SK-N-SH (cell line): ENCODE data around the gene CRYZL1. TPM values are rescaled to one million over a fixed set of nuclear protein-coding genes. Genes with fewer than 3 reads are reported as not detected.

ENCODE experiments used
- CTCF ChIA-PET: fragments of 300-600, 350-600 bp; formaldehyde crosslinking; extraction: SDS; loops from one replicate; lab custom pipeline; 2021; lab: Yijun Ruan, JAX
- POLR2A ChIA-PET: fragments of 350-600 bp; sonication (Branson Sonifier 250); formaldehyde crosslinking; extraction: SDS; loops from one replicate; lab custom pipeline; 2020; ENCODE audit warnings: antibody characterized with exemption, inconsistent platforms; lab: Yijun Ruan, JAX
- DNase-seq: peaks from one replicate; pipeline ENCODE4 v3.0.0; 2012
- H2AFZ ChIP-seq: fragments of 200-600 bp; sonication (generic); 2 replicates; pipeline ENCODE4 v1.8.1; 2016; ENCODE audit warnings: antibody characterized with exemption, mild to moderate bottlenecking, low read depth
- H3F3A ChIP-seq: fragments of 200-600 bp; sonication (generic); replicated peaks from 2 replicates; pipeline ENCODE3; 2016; ENCODE audit warnings: antibody characterized with exemption, mild to moderate bottlenecking; ENCODE audit not compliant: insufficient read depth
- H3K27ac ChIP-seq, 2 experiments: fragments of 200-500 bp in 1 of 2; fragments of 200-600 bp in 1 of 2; sonication (Bioruptor generic) in 1 of 2; sonication (generic), shearing (Covaris generic) in 1 of 2; 2 replicates each; pipeline versions ENCODE4 v1.5.1 to v1.6.1; 2014 to 2016; ENCODE audit warnings: low read depth in 2 of 2, inconsistent platforms in 1 of 2, low read length in 1 of 2, mild to moderate bottlenecking in 1 of 2, mixed read lengths in 1 of 2
- H3K27me3 ChIP-seq: fragments of 200-600 bp; sonication (generic), shearing (Covaris generic); 2 replicates; pipeline ENCODE4 v1.6.1; 2016; ENCODE audit warnings: mixed run types; ENCODE audit not compliant: insufficient read depth
- H3K36me3 ChIP-seq, 2 experiments: fragments of 200-500 bp in 1 of 2; fragments of 200-600 bp in 1 of 2; sonication (Bioruptor generic) in 1 of 2; sonication (generic) in 1 of 2; replicated peaks in 1 of 2; 2 replicates each; pipeline versions ENCODE3 to v1.5.1; 2014 to 2016; ENCODE audit warnings: low read length in 1 of 2, mild to moderate bottlenecking in 1 of 2; ENCODE audit not compliant: insufficient read depth in 2 of 2, control insufficient read depth in 1 of 2
- H3K4me1 ChIP-seq, 2 experiments: fragments of 200-500 bp in 1 of 2; fragments of 200-600 bp in 1 of 2; sonication (Bioruptor generic) in 1 of 2; sonication (generic), shearing (Covaris generic) in 1 of 2; 2 replicates each; pipeline versions ENCODE4 v1.5.1 to v1.6.1; 2014 to 2016; ENCODE audit warnings: low read depth in 1 of 2, low read length in 1 of 2, mixed run types in 1 of 2; ENCODE audit not compliant: insufficient read depth in 2 of 2, control insufficient read depth in 1 of 2
- H3K4me2 ChIP-seq: fragments of 200-600 bp; sonication (generic), shearing (Covaris generic); 2 replicates; pipeline ENCODE4 v1.6.1; 2017; ENCODE audit warnings: mixed run types
- H3K4me3 ChIP-seq, 2 experiments: fragments of 200-500 bp in 1 of 2; fragments of 200-600 bp in 1 of 2; sonication (Bioruptor generic) in 1 of 2; sonication (generic), shearing (Covaris generic) in 1 of 2; 2 replicates each; pipeline versions ENCODE4 v1.5.1 to v1.8.1; 2014 to 2016; ENCODE audit warnings: low read depth in 2 of 2, inconsistent platforms in 1 of 2, low read length in 1 of 2, mild to moderate bottlenecking in 1 of 2, mixed read lengths in 1 of 2, moderate library complexity in 1 of 2
- H3K79me2 ChIP-seq: fragments of 200-600 bp; sonication (generic); 2 replicates; pipeline ENCODE4 v1.8.1; 2017; ENCODE audit warnings: mild to moderate bottlenecking; ENCODE audit not compliant: insufficient read depth
- H3K9ac ChIP-seq: fragments of 200-600 bp; sonication (generic); 2 replicates; pipeline ENCODE4 v1.6.1; 2017; ENCODE audit warnings: mixed run types
- H3K9me2 ChIP-seq: fragments of 200-600 bp; sonication (generic); 2 replicates; pipeline ENCODE4 v1.6.1; 2017; ENCODE audit warnings: mixed run types
- H3K9me3 ChIP-seq: fragments of 200-600 bp; sonication (generic); 2 replicates; pipeline ENCODE4 v1.6.1; 2017; ENCODE audit warnings: mixed run types, mild to moderate bottlenecking, moderate library complexity
- H4K20me1 ChIP-seq: fragments of 200-600 bp; sonication (generic); 2 replicates; pipeline ENCODE4 v1.6.1; 2017; ENCODE audit warnings: mild to moderate bottlenecking, mixed run types; ENCODE audit not compliant: insufficient read depth
- ELF1 ChIP-seq: IDR thresholded peaks from 2 replicates; pipeline ENCODE4 v1.4.0; 2012
- EZH2phosphoT487 ChIP-seq: fragments of 200-600 bp; sonication (generic); IDR thresholded peaks from 2 replicates; pipeline ENCODE4 v1.6.1; 2017; ENCODE audit warnings: low read depth, mixed run types, mild to moderate bottlenecking, antibody characterized with exemption, moderate library complexity, borderline replicate concordance
- GATA2 ChIP-seq: sonication (generic); formaldehyde crosslinking; IDR thresholded peaks from 2 replicates; pipeline ENCODE4 v1.5.0; 2020; ENCODE audit warnings: mild to moderate bottlenecking, missing genetic modification reagents
- MAX ChIP-seq: IDR thresholded peaks from 2 replicates; pipeline ENCODE4 v1.4.0; 2012; ENCODE audit warnings: low read depth
- RAD21 ChIP-seq: IDR thresholded peaks from 2 replicates; pipeline ENCODE4 v1.6.1; 2012; ENCODE audit warnings: mild to moderate bottlenecking, low read length
- RFX5 ChIP-seq: IDR thresholded peaks from 2 replicates; pipeline ENCODE4 v1.6.1; 2012; ENCODE audit warnings: mild to moderate bottlenecking, improper control_type of control experiment, low read length
- TAF1 ChIP-seq: IDR thresholded peaks from 2 replicates; pipeline ENCODE4 v1.6.1; 2012; ENCODE audit warnings: low read depth, mild to moderate bottlenecking, low read length, moderate library complexity, borderline replicate concordance
- WGBS: methylation state at CpG from one replicate; pipeline ENCODE4 v1.1.6; 2017; ENCODE audit warnings: low lambda C conversion rate; 5-methylcytosine and 5-hydroxymethylcytosine counted together
- polyA plus RNA-seq, 3 experiments: library from polyadenylated mRNA; depleted of rRNA; stranded (reverse); fragments of >200 nt; gene quantifications; 2 replicates each; pipeline ENCODE4 v1.2.3, GENCODE V29; 2012
- TF ChIP-seq, protein P1 (sequence below): fragments of 200-600 bp; sonication (generic); IDR thresholded peaks from 2 replicates; pipeline ENCODE4 v1.6.1; 2017; ENCODE audit warnings: antibody characterized with exemption, mild to moderate bottlenecking, moderate library complexity
- TF ChIP-seq, protein P2 (sequence below): IDR thresholded peaks from 2 replicates; pipeline ENCODE4 v1.4.0; 2012; ENCODE audit warnings: low read depth, borderline replicate concordance
- TF ChIP-seq, protein P3 (sequence below): fragments of 150-350 bp; IDR thresholded peaks from 2 replicates; pipeline ENCODE4 v1.6.1; 2017; ENCODE audit warnings: antibody characterized with exemption, low read length, low read depth, borderline replicate concordance
- TF ChIP-seq, protein P4 (sequence below): IDR thresholded peaks from 2 replicates; pipeline ENCODE4; 2012

CRYZL1 gene
- polyA plus RNA-seq, 1 of the 3 experiments (the other 2 are of a cell fraction) = 26.3 TPM

GRCh38 chr21:33552999-33553598 is 88.4 kb downstream of the CRYZL1 start:
- peaks cover 97% of the 10 kb centered on the region for H4K20me1 ChIP-seq
- H3K27ac ChIP-seq = no peak overlapping the region
- H3K9ac ChIP-seq = no peak overlapping the region
- WGBS = 87% methylated on average over 6 of the region's 12 CpGs
- TF ChIP-seq, protein P1, sequence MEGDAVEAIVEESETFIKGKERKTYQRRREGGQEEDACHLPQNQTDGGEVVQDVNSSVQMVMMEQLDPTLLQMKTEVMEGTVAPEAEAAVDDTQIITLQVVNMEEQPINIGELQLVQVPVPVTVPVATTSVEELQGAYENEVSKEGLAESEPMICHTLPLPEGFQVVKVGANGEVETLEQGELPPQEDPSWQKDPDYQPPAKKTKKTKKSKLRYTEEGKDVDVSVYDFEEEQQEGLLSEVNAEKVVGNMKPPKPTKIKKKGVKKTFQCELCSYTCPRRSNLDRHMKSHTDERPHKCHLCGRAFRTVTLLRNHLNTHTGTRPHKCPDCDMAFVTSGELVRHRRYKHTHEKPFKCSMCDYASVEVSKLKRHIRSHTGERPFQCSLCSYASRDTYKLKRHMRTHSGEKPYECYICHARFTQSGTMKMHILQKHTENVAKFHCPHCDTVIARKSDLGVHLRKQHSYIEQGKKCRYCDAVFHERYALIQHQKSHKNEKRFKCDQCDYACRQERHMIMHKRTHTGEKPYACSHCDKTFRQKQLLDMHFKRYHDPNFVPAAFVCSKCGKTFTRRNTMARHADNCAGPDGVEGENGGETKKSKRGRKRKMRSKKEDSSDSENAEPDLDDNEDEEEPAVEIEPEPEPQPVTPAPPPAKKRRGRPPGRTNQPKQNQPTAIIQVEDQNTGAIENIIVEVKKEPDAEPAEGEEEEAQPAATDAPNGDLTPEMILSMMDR = no peak
- TF ChIP-seq MAX (no peak), RFX5 (no peak), EZH2phosphoT487 (no peak)
- TF ChIP-seq, protein P2, sequence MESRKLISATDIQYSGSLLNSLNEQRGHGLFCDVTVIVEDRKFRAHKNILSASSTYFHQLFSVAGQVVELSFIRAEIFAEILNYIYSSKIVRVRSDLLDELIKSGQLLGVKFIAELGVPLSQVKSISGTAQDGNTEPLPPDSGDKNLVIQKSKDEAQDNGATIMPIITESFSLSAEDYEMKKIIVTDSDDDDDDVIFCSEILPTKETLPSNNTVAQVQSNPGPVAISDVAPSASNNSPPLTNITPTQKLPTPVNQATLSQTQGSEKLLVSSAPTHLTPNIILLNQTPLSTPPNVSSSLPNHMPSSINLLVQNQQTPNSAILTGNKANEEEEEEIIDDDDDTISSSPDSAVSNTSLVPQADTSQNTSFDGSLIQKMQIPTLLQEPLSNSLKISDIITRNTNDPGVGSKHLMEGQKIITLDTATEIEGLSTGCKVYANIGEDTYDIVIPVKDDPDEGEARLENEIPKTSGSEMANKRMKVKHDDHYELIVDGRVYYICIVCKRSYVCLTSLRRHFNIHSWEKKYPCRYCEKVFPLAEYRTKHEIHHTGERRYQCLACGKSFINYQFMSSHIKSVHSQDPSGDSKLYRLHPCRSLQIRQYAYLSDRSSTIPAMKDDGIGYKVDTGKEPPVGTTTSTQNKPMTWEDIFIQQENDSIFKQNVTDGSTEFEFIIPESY = no peak
- TF ChIP-seq, all 33 proteins: peak for 0
- no peak for DNase-seq
- Histone ChIP-seq H3K9me2 (no peaks in the 10 kb centered on the region), H3K27me3 (no peaks in the 10 kb centered on the region), H3K4me3 (no peak overlapping the region), H3K4me2 (no peak overlapping the region), H3K9me3 (no peaks in the 10 kb centered on the region), H3K79me2 (peaks cover 99% of the 10 kb centered on the region), H3K36me3 (peaks cover 90 to 94% of the 10 kb centered on the region in 2 experiments), H2AFZ (no peak overlapping the region), H3K4me1 (no peaks in the 10 kb centered on the region; a peak in 2 of 4 replicates), H3F3A (no peaks in the 10 kb centered on the region)
- ChIA-PET POLR2A (no interaction called here), CTCF (no interaction called here)

GRCh38 chr21:33552093-33552998 is 89.2 kb downstream of the CRYZL1 start:
- DNase-seq = peak; percentile 38
- Histone ChIP-seq H3K27me3 (no peaks in the 10 kb centered on the region), H3K9ac (no peak overlapping the region), H3K9me3 (no peaks in the 10 kb centered on the region), H3F3A (no peaks in the 10 kb centered on the region), H4K20me1 (peaks cover 97% of the 10 kb centered on the region), H3K79me2 (peaks cover 99% of the 10 kb centered on the region), H3K4me3 (no peak overlapping the region), H3K27ac (no peak overlapping the region), H3K4me1 (no peaks in the 10 kb centered on the region; a peak in 2 of 4 replicates), H2AFZ (no peak overlapping the region), H3K9me2 (no peaks in the 10 kb centered on the region), H3K36me3 (peaks cover 90 to 92% of the 10 kb centered on the region in 2 experiments), H3K4me2 (no peak overlapping the region)
- ChIA-PET CTCF (no interaction called here), POLR2A (interaction anchor here (0.6 to 1.6 kb wide), 2 partner anchors 10 to 25 kb away, joined by 3 to 5 read pairs; partner anchors contain the start of genes GART and SON)
- 97% methylated on average over 23 of the region's 24 CpGs for WGBS
- TF ChIP-seq ELF1 (no peak), TAF1 (no peak), GATA2 (CRISPR knock-in tag) (no peak), RAD21 (no peak)
- TF ChIP-seq, protein P3, sequence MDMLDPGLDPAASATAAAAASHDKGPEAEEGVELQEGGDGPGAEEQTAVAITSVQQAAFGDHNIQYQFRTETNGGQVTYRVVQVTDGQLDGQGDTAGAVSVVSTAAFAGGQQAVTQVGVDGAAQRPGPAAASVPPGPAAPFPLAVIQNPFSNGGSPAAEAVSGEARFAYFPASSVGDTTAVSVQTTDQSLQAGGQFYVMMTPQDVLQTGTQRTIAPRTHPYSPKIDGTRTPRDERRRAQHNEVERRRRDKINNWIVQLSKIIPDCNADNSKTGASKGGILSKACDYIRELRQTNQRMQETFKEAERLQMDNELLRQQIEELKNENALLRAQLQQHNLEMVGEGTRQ = no peak
- TF ChIP-seq, protein P4, sequence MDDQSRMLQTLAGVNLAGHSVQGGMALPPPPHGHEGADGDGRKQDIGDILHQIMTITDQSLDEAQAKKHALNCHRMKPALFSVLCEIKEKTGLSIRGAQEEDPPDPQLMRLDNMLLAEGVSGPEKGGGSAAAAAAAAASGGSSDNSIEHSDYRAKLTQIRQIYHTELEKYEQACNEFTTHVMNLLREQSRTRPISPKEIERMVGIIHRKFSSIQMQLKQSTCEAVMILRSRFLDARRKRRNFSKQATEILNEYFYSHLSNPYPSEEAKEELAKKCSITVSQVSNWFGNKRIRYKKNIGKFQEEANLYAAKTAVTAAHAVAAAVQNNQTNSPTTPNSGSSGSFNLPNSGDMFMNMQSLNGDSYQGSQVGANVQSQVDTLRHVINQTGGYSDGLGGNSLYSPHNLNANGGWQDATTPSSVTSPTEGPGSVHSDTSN = no peak
